ENCODE results near the gene ZDHHC14.
"Not testable (repeated sequence)": the region's sequence is repeated elsewhere in the genome, so short reads cannot be mapped to it uniquely, and the experiment has no call there.

The ZDHHC14 gene

GRCh38 chr6:157386454-157386853 lies 5.5 kb downstream of the ZDHHC14 start:
- Histone ChIP-seq H3K27me3 (replicated peaks) (no peaks in the 10 kb centered on the region), H3K4me3 (ENCODE audit: low read depth, low read length) (no peak overlapping the region), H3K27ac (no peak overlapping the region), H3K36me3 (replicated peaks) (no peaks in the 10 kb centered on the region)
- in situ Hi-C loops (cut with HindIII; ENCODE audit: low pct_ligation_motif_present, low sequenced_read_pairs) = no loop called here
- DNase-seq = no peak
- TF ChIP-seq, protein P1, sequence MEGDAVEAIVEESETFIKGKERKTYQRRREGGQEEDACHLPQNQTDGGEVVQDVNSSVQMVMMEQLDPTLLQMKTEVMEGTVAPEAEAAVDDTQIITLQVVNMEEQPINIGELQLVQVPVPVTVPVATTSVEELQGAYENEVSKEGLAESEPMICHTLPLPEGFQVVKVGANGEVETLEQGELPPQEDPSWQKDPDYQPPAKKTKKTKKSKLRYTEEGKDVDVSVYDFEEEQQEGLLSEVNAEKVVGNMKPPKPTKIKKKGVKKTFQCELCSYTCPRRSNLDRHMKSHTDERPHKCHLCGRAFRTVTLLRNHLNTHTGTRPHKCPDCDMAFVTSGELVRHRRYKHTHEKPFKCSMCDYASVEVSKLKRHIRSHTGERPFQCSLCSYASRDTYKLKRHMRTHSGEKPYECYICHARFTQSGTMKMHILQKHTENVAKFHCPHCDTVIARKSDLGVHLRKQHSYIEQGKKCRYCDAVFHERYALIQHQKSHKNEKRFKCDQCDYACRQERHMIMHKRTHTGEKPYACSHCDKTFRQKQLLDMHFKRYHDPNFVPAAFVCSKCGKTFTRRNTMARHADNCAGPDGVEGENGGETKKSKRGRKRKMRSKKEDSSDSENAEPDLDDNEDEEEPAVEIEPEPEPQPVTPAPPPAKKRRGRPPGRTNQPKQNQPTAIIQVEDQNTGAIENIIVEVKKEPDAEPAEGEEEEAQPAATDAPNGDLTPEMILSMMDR (IDR thresholded peaks at IDR 0.05; ENCODE audit: low read depth, low read length, missing control alignments) = no peak

- no peaks in the 10 kb centered on the region for H3K36me3 ChIP-seq (replicated peaks)
- TF ChIP-seq, protein P1 (IDR thresholded peaks at IDR 0.05; ENCODE audit: low read depth, low read length, missing control alignments) = no peak
- H3K27ac ChIP-seq = no peak overlapping the region
- in situ Hi-C loops (cut with HindIII; ENCODE audit: low pct_ligation_motif_present, low sequenced_read_pairs) = no loop called here
- no peak overlapping the region for H3K4me3 ChIP-seq (ENCODE audit: low read depth, low read length)
- DNase-seq = no peak
- no peaks in the 10 kb centered on the region for H3K27me3 ChIP-seq (replicated peaks)
Observed at GRCh38 chr6:157388924-157389323, 7.9 kb downstream of the ZDHHC14 start.

- no peak overlapping the region for H3K27ac ChIP-seq
- H3K27me3 ChIP-seq (replicated peaks) = no peaks in the 10 kb centered on the region
- in situ Hi-C loops (cut with HindIII; ENCODE audit: low pct_ligation_motif_present, low sequenced_read_pairs) = no loop called here
- TF ChIP-seq, protein P1 (IDR thresholded peaks at IDR 0.05; ENCODE audit: low read depth, low read length, missing control alignments) = no peak
- H3K4me3 ChIP-seq (ENCODE audit: low read depth, low read length) = no peak overlapping the region
- DNase-seq = no peak
- H3K36me3 ChIP-seq (replicated peaks) = no peaks in the 10 kb centered on the region
Observed at GRCh38 chr6:157390273-157391060, 9.5 kb downstream of the ZDHHC14 start.

DNA sequence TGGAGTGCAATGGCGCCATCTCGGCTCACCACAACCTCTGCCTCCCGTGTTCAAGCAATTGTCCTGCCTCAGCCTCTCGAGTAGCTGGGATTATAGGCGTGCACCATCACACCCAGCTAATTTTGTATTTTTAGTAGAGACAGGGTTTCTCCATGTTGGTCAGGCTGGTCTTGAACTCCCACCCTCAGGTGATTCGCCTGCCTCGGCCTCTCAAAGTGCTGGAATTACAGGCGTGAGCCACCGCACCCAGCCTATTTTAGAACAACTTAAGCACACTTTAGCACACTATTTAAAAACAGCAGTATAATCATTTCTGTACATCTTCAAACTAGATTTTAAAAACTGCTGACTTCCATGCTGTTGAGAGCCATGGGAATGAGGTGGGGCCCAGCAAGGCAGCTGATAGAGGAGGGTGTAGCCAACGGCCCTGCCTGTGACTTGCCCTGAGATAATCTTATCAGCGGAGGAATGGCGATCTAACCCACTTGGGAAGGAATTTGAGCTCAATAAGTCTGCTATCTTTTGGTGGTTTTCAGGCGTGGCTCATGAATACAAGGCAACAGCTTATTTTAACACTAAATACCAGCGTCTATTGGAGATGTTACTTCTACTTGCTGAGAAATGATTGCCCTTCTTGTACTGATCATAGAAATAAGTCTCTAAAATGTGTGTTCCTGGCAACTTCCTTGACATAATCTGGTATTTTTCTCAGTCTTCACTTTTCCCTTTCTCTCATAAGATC lies 12.1 kb downstream of the ZDHHC14 start:
- DNase-seq = peak; percentile 20
- TF ChIP-seq, protein P1 (IDR thresholded peaks at IDR 0.05; ENCODE audit: low read depth, low read length, missing control alignments) = no peak
- Histone ChIP-seq H3K4me3 (ENCODE audit: low read depth, low read length) (no peak overlapping the region), H3K27ac (no peak overlapping the region), H3K27me3 (replicated peaks) (no peaks in the 10 kb centered on the region), H3K36me3 (replicated peaks) (no peaks in the 10 kb centered on the region)
- in situ Hi-C loops (cut with HindIII; ENCODE audit: low pct_ligation_motif_present, low sequenced_read_pairs) = no loop called here

DNA sequence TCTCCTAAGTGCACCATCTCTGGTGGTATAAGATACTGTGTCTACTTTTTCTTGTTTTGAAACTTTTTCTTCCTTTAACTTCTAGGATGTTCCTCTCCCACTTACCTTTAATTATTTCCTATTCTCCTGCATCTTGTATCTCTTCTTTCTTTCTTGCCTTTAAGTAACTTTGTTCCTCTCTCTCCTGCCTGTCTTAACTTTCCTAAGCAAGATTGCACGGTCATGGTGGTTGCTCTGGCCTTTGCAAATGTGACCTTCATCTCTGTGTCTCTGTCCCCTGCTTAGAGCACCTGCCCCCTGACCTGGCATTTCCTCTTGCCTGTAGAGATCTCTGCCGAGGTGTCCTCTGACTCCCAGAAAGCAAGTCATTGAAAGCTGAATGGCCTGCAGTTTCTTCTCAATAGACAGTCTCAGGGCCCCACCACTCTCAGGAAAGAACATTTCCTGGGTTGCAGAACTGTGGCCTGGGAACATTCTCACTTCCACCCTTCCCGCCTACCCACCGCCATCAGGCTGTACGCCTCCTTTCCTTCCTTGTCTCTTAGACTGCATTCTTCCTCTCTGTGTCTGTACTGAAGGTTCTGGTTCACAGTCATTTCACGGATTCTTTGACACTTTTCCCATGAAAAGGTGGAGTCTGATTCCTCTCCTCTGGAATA lies 12.8 kb downstream of the ZDHHC14 start:
- no peak for DNase-seq
- Histone ChIP-seq H3K27me3 (replicated peaks) (no peaks in the 10 kb centered on the region), H3K4me3 (ENCODE audit: low read depth, low read length) (no peak overlapping the region), H3K27ac (no peak overlapping the region), H3K36me3 (replicated peaks) (no peaks in the 10 kb centered on the region)
- in situ Hi-C loops (cut with HindIII; ENCODE audit: low pct_ligation_motif_present, low sequenced_read_pairs) = no loop called here
- TF ChIP-seq, protein P1 (IDR thresholded peaks at IDR 0.05; ENCODE audit: low read depth, low read length, missing control alignments) = no peak

- in situ Hi-C loops (cut with HindIII; ENCODE audit: low pct_ligation_motif_present, low sequenced_read_pairs); DNase-seq; H3K36me3 ChIP-seq (replicated peaks): not testable (repeated sequence)
Observed at GRCh38 chr6:157395199-157395598, 14.2 kb downstream of the ZDHHC14 start.

More at GRCh38 chr6:157395199-157395598, 14.2 kb downstream of the ZDHHC14 start:
- not testable (repeated sequence) for H3K27me3 ChIP-seq (replicated peaks); H3K27ac ChIP-seq; H3K4me3 ChIP-seq (ENCODE audit: low read depth, low read length)
